ENCODE data around the gene LTF.

LTF gene

DNA sequence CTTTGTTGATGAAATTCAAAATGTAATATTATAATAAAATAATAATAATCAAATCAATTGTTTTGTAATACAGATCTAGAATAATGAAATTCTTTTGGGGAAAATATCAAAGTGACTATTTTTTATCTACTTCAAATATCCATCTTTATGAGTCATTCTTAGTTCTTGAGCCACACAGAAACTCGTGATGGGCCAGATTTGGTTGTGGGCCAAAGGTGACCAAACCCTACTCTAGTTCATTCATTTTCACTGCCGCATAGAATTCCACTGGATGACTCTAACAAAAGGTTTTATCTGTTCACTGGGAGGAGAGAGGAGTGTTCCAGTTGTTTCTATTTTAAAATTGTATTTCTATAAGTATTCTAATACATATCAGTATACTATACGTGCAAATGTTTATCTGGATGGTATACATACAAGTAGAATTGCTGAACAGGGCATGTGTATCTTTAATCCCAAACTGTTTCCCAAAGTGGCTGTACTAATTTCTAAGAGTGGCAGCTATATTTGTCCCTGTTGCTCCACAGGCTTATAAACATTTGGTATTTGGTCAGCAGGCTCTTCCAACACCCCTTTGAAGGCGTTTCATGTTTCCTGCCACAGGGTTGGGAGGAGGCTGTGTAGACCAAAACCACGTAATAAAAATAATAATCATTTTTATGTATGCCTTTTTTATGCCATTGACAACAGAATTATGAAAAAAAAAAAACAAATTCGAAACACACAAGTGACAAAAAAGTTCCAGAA, 25.8 kb upstream of the LTF start:
- DNase-seq, result no peak

- peak; percentile 52 for DNase-seq
Observed at GRCh38 chr3:46489875-46490274, 25.2 kb upstream of the LTF start.

GRCh38 chr3:46489381-46489780, 24.7 kb upstream of the LTF start:
- no peak for DNase-seq

DNA sequence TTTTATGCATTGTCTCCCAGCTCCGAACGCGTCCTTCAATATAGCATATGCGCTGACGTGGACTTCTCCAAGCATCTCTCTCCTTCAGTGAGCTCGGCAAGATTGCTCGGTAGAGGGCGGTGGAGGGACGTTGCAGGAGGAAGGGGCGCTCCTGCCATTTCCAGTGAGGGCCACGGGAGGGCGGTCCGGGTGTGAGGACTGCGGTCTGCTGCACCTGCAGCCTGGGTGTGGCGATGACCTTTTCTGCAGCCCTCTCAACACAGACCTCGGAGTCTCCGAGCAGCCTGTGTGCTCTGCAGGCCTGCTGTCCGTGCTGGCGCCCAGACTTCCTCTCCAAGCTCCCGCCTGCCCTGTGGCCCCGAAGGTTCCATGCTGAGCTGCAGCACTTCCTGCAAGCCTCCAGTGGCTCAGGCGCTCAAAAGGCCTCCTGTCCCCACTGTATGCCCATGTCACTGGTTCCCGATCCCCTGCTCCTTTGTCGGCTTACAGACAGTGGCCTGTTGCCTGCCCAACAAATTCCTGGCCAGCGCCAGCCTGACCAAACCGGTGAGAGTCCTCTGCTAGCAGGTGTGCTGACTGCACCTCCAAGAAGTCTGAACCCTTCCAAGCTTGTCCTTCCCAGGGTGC, 24.1 kb upstream of the LTF start:
- DNase-seq, result peak; percentile 85

- no peak for DNase-seq
Observed at GRCh38 chr3:46485779-46486175, 21.1 kb upstream of the LTF start.

- no peak for DNase-seq
Observed at GRCh38 chr3:46484911-46485778, 20.4 kb upstream of the LTF start.

GRCh38 chr3:46484388-46484787, 19.7 kb upstream of the LTF start:
- no peak for DNase-seq

GRCh38 chr3:46483825-46484224, 19.1 kb upstream of the LTF start:
- DNase-seq, result no peak

GRCh38 chr3:46482632-46483350, 18.1 kb upstream of the LTF start:
- peak; percentile 96 for DNase-seq

GRCh38 chr3:46481636-46482035, 16.9 kb upstream of the LTF start:
- DNase-seq, result no peak

DNA sequence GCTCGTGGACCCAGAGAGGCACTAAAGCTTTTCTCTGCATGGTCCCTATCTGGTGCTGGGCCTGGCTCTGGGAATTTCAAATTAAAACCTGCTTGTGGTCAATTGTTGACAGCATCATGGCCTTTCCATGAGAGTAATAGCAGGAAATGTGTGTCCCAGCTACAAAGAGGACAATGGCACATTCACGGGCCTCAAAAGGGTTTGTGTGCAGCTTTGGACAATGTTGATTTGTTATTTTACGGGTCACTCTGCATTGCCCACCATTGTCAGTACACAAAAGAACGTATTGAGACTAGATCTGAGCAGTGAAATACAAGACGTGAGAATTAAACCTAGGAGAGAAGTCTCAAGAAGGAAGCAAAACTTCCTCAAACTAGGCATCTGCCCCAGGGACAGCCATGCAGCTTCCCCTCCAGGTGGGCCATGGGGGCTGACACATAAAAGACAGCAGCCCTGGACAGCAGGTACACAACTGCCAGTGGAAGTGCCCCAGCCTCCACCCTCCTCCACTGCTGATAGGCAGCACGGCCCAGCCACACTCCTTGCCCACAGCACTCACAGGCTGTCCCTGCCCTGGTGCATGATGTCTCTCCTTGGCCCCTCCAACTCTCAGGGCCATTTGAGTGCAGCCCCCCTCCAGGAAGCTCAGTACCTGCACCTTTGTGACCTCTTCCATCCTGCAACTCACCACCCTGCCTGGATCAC, 15.9 kb upstream of the LTF start:
- DNase-seq, result no peak

DNA sequence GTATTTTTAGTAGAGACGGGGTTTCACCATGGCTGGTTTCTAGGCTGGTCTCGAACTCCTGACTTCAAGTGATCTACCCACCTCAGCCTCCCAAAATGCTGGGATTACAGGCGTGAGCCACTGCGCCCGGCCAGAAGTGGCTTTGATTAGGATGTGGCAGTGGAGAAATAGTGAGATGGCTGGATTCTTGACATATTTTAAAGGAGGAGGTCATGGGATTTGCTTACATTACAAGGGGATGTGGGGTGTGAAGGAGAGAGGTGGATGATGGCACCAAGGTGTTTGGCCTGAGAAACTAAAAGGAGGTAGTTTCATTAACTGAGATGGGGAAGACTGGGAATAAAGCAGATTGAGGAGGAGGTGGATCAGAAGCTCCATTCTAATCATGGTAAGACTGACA, 15.0 kb upstream of the LTF start:
- no peak for DNase-seq

GRCh38 chr3:46479021-46479420, 14.3 kb upstream of the LTF start:
- DNase-seq, result no peak

DNA sequence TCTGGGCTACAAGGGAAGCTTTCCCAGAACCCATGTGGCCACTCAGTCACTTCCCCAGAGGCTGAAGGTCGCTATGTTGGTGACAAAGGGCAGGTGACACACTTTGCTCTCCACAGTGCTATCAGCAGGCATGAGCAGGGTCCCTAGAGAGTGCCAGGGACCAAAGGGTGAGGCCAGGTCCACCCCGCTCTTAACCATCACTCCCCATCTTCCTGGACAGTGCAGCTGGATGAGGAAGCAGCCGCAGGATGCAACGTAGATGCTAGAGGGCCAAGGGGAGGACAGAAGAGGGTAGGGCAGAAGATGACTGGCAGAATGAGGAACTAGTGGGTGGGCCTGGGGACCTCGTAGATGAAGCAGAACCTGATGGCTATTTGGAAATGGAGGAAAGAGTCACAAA, 13.6 kb upstream of the LTF start:
- DNase-seq, result no peak

GRCh38 chr3:46477756-46478155, 13.1 kb upstream of the LTF start:
- DNase-seq, result no peak

DNA sequence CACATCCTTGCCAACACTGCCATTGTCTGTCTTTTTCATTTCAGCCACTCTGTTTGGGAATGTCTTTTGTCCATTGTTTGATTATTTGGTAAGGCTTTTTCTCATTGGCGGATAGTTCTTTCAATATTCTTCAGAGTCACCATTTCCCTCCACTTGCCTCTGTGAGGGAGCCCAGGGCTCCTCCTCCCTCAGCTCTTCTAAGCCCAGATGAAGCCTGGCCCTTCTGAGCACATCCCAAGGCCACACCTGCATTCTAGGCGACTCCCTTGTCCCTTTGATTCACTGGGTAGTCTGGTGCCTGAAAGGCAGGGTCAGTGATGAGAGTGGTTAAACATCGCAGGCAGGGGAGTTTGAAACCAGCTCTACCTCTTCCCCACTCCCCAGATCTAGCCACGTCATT, 12.4 kb upstream of the LTF start:
- no peak for DNase-seq

GRCh38 chr3:46472736-46473135, 8.0 kb upstream of the LTF start:
- DNase-seq, result no peak

DNA sequence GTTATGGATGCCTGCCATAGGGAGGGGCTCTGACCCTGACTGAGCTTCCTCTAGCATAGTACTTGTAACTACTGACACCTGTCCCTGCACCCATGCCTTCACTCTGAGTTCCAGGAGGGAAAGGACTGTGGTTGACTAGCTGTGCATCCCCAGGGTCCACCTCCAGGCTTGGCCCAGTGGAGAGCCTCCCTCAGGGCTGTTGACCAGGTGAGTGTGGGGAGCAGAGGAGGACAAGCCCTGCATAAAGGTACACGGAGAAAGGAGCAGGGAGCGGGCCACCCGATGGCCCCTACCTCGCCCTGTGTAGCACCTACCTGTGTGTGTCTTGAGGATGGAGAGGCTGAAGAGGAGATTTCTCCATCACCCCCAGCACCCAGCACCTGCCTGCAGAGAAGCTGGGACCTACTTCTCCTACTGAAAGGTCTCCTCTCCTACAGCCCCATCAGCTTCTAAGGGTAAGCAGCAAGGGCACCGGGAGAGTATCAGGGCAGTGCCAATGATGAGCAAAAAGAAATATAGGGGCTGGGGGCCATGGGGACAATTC, 6.7 kb upstream of the LTF start:
- DNase-seq, result no peak

DNA sequence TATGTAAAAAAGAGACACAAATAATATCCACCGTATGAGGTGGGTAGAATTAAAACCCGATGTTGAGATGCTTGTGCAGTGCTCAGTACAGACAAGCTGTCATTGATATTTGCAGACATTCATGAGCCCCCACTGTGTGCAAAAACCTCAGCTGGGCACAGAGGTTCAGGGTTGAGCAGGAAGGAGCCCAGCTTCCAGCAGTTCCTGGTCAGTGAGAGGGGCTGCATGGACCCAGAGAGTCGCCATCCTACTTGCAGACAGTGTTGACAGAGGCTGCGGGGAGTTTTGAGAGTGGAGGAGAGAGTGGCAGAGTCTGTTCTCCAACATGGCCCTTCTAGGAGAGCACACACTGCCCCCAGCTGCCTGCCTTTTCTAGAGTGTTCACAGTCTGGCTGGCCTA, 6.1 kb upstream of the LTF start:
- no peak for DNase-seq

DNA sequence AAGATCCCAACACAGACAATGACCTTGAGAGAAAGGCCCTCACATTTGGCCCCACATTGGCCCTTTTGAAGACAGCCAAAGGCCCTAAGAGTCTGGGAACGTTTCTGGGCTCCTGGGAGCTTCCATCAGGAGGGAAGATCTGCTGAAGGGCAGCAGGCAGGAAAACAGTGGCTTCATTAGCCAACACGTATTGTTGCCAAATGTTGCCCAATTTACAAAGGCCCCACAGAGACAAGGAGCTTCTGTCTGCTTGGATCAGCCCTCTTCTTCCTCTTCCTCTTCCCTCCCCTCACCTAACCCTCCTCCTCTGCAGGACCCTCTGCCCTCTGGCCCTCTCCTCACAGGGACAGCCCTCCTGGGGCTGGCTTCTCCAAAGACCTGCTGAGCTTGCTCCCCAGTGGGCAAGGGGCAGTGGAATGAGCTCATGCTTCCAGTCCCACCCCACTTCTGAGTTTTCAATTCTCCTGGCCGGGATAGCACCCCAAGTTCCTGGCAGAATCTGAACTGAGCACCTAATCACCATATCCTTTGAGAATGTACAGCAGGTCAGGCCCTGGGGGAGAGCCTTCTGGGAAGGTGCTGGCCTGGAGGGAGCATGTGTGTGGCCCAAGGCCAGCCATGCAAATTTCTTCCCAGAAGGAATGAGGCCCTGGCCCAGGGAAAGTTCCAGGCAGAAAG, 5.1 kb upstream of the LTF start:
- DNase-seq, result no peak

- DNase-seq, result no peak
Observed at GRCh38 chr3:46468753-46469600, 4.3 kb upstream of the LTF start.
